Measurements from ENCODE around the gene PDHB. TPM values are rescaled to one million over a fixed set of nuclear protein-coding genes. Genes with fewer than 3 reads are reported as not detected.
"Not testable (repeated sequence)": the region's sequence is repeated elsewhere in the genome, so short reads cannot be mapped to it uniquely, and the experiment has no call there.

PDHB gene
- total RNA-seq, 5 donors from 2014 or later (not counting 1 experiment from before 2014, with no cell fraction given) = 27.0 to 54.2 (median 49.2) TPM

- H3K9me3 ChIP-seq; ATAC-seq (replicated peaks in 1 of 4); H3K36me3 ChIP-seq (ENCODE audit: control insufficient read depth in 2 of 2, extremely low read depth in 1 of 2, insufficient read depth in 1 of 2, low read length in 1 of 2); H3K4me1 Mint-ChIP-seq; H3K4me3 ChIP-seq (ENCODE audit: control insufficient read depth in 1 of 2, extremely low read depth in 1 of 2, low read length in 1 of 2); H3K36me3 Mint-ChIP-seq; H3K4me3 Mint-ChIP-seq; H3K4me1 ChIP-seq (ENCODE audit: control insufficient read depth in 1 of 2, extremely low read depth in 1 of 2, insufficient read depth in 2 of 2, low read length in 2 of 2); H3K27ac Mint-ChIP-seq; H3K9me3 Mint-ChIP-seq; H3K27me3 ChIP-seq (replicated peaks in 1 of 2; ENCODE audit: control insufficient read depth in 2 of 2, extremely low read depth in 1 of 2, insufficient read depth in 2 of 2, low read length in 1 of 2); H3K27ac ChIP-seq (ENCODE audit: low read length); POLR2A ChIA-PET; DNase-seq; H3K27me3 Mint-ChIP-seq: not testable (repeated sequence)
- CTCF ChIA-PET = interaction anchor here in 1 of 2 donors (1.3 kb wide), 1 partner anchor 135 kb away, joined by 4 read pairs; the partner anchor contains the start of genes HTD2 and RPP14
- 88% methylated on average over 4 of the region's 6 CpGs for WGBS (ENCODE audit: insufficient coverage)
Observed at GRCh38 chr3:58440996-58441355, 7.3 kb upstream of the PDHB start.

GRCh38 chr3:58437276-58437675 is 3.6 kb upstream of the PDHB start:
- H3K9me3 Mint-ChIP-seq; POLR2A ChIA-PET; H3K36me3 Mint-ChIP-seq; H3K27me3 Mint-ChIP-seq; DNase-seq; ATAC-seq (replicated peaks in 1 of 4); H3K36me3 ChIP-seq (ENCODE audit: control insufficient read depth in 2 of 2, extremely low read depth in 1 of 2, insufficient read depth in 1 of 2, low read length in 1 of 2); H3K4me3 Mint-ChIP-seq; H3K27me3 ChIP-seq (replicated peaks in 1 of 2; ENCODE audit: control insufficient read depth in 2 of 2, extremely low read depth in 1 of 2, insufficient read depth in 2 of 2, low read length in 1 of 2); H3K9me3 ChIP-seq; H3K27ac ChIP-seq (ENCODE audit: low read length); H3K27ac Mint-ChIP-seq; H3K4me3 ChIP-seq (ENCODE audit: control insufficient read depth in 1 of 2, extremely low read depth in 1 of 2, low read length in 1 of 2); CTCF ChIA-PET: not testable (repeated sequence)
- WGBS (ENCODE audit: insufficient coverage) = 81% methylated on average over 8 of the region's 8 CpGs
- H3K4me1 Mint-ChIP-seq = peaks cover 18 to 22% (median 21%) of the 10 kb centered on the region in 3 donors
- H3K4me1 ChIP-seq (ENCODE audit: control insufficient read depth in 1 of 2, extremely low read depth in 1 of 2, insufficient read depth in 2 of 2, low read length in 2 of 2) = peaks cover 2 to 16% of the 10 kb centered on the region in 2 experiments

GRCh38 chr3:58434990-58435389 is 1.4 kb upstream of the PDHB start:
- POLR2A ChIA-PET = interaction anchor here in 1 of 2 donors (0.8 kb wide), 1 partner anchor 53 kb away, joined by 3 read pairs; no protein-coding TSS in a partner anchor
- H3K4me3 ChIP-seq (ENCODE audit: control insufficient read depth in 1 of 2, extremely low read depth in 1 of 2, low read length in 1 of 2) = no peak overlapping the region
- no peak overlapping the region for H3K27ac ChIP-seq (ENCODE audit: low read length)
- peaks cover 5 to 22% of the 10 kb centered on the region in 2 donors for H3K36me3 ChIP-seq (ENCODE audit: control insufficient read depth in 2 of 2, extremely low read depth in 1 of 2, insufficient read depth in 1 of 2, low read length in 1 of 2)
- CTCF ChIA-PET = interaction anchor here in 1 of 2 donors (1.9 kb wide), 1 partner anchor 57 kb away, joined by 5 read pairs; the partner anchor contains the start of gene KCTD6
- H3K4me1 ChIP-seq (ENCODE audit: control insufficient read depth in 1 of 2, extremely low read depth in 1 of 2, insufficient read depth in 2 of 2, low read length in 2 of 2) = peaks cover 2 to 19% of the 10 kb centered on the region in 2 experiments
- H3K9me3 ChIP-seq = no peaks in the 10 kb centered on the region
- Mint-ChIP-seq H3K9me3 (no peaks in the 10 kb centered on the region), H3K27ac (no peak overlapping the region), H3K27me3 (no peaks in the 10 kb centered on the region), H3K4me1 (peaks cover 26 to 29% (median 29%) of the 10 kb centered on the region in 3 donors), H3K36me3 (peaks cover 6% of the 10 kb centered on the region), H3K4me3 (peak overlapping the region in 2 of 3 donors; percentile 17 to 89)
- DNase-seq (no peak), ATAC-seq (replicated peaks in 1 of 4) (no peak)
- 100% methylated on average over 1 of the region's 1 CpG for WGBS (ENCODE audit: insufficient coverage)
- H3K27me3 ChIP-seq (replicated peaks in 1 of 2; ENCODE audit: control insufficient read depth in 2 of 2, extremely low read depth in 1 of 2, insufficient read depth in 2 of 2, low read length in 1 of 2) = no peaks in the 10 kb centered on the region

DNA sequence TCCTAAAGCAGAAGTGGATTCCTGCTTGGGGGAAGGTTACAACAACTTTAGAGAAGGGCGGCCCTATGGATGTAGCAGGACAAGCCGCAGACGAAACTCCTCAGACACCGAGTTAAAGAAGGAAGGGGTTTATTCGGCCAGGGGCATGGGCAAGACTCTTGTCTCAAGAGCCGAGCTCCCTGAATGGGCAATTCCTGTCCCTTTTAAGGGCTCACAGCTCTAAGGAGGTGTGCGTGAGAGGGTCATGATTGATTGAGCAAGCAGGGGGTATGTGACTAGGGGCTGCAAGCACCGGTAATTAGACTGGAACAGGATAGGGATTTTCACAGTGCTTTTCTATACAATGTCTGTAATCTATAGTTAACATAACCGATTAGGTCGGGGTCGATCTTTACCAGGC is 879 bp upstream of the PDHB start:
- Mint-ChIP-seq H3K27me3 (no peaks in the 10 kb centered on the region), H3K36me3 (peaks cover 6% of the 10 kb centered on the region), H3K4me1 (peaks cover 26 to 29% (median 29%) of the 10 kb centered on the region in 3 donors), H3K9me3 (no peaks in the 10 kb centered on the region), H3K27ac (peak overlapping the region; percentile 39 to 80), H3K4me3 (peak overlapping the region; percentile 89 to 94 (median 90))
- no peak for DNase-seq
- ATAC-seq (replicated peaks in 1 of 4) = no peak
- POLR2A ChIA-PET = interaction anchor here in 1 of 2 donors (0.8 kb wide), 1 partner anchor 53 kb away, joined by 3 read pairs; no protein-coding TSS in a partner anchor
- Histone ChIP-seq H3K27me3 (replicated peaks in 1 of 2; ENCODE audit: control insufficient read depth in 2 of 2, extremely low read depth in 1 of 2, insufficient read depth in 2 of 2, low read length in 1 of 2) (no peaks in the 10 kb centered on the region), H3K9me3 (no peaks in the 10 kb centered on the region), H3K4me1 (ENCODE audit: control insufficient read depth in 1 of 2, extremely low read depth in 1 of 2, insufficient read depth in 2 of 2, low read length in 2 of 2) (peaks cover 2 to 19% of the 10 kb centered on the region in 2 experiments), H3K36me3 (ENCODE audit: control insufficient read depth in 2 of 2, extremely low read depth in 1 of 2, insufficient read depth in 1 of 2, low read length in 1 of 2) (peaks cover 7 to 27% of the 10 kb centered on the region in 2 donors), H3K27ac (ENCODE audit: low read length) (no peak overlapping the region), H3K4me3 (ENCODE audit: control insufficient read depth in 1 of 2, extremely low read depth in 1 of 2, low read length in 1 of 2) (no peak overlapping the region)
- CTCF ChIA-PET = interaction anchor here (0.6 to 1.9 kb wide), 4 partner anchors 51 to 128 kb away, joined by 3 to 8 read pairs (median 5); partner anchors contain the start of genes KCTD6 (in 2 of the 2), HTD2 (in 1 of the 2) and RPP14 (in 1 of the 2)
- WGBS (ENCODE audit: insufficient coverage) = no CpG with 5 or more reads among the region's 11 CpGs

DNA sequence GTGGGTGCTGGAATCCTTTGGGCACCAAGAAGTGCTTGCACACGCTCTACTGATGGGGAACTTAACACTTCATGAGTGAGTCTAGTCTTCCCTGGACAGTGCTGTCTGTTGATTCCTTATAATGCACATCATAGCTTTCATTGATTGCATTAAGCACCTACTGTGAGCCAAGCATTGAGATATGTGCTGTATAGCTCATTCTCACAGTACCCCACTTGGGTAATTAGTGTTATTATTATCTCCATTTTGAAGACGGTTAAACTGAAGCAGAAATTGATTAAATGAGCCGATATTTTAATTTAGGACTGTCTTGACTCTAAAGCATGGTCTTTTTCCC is 504 bp upstream of the PDHB start:
- Histone ChIP-seq H3K36me3 (ENCODE audit: control insufficient read depth in 2 of 2, extremely low read depth in 1 of 2, insufficient read depth in 1 of 2, low read length in 1 of 2) (peaks cover 9 to 30% of the 10 kb centered on the region in 2 donors), H3K4me3 (ENCODE audit: control insufficient read depth in 1 of 2, extremely low read depth in 1 of 2, low read length in 1 of 2) (peak overlapping the region; percentile 47 to 89), H3K9me3 (no peaks in the 10 kb centered on the region), H3K27me3 (replicated peaks in 1 of 2; ENCODE audit: control insufficient read depth in 2 of 2, extremely low read depth in 1 of 2, insufficient read depth in 2 of 2, low read length in 1 of 2) (no peaks in the 10 kb centered on the region), H3K27ac (ENCODE audit: low read length) (peak overlapping the region; percentile 51), H3K4me1 (ENCODE audit: control insufficient read depth in 1 of 2, extremely low read depth in 1 of 2, insufficient read depth in 2 of 2, low read length in 2 of 2) (peaks cover 2 to 19% of the 10 kb centered on the region in 2 experiments)
- ATAC-seq (replicated peaks in 1 of 4) (no peak), DNase-seq (no peak)
- Mint-ChIP-seq H3K9me3 (no peaks in the 10 kb centered on the region), H3K4me3 (peak overlapping the region; percentile 89 to 94 (median 90)), H3K36me3 (peaks cover 9% of the 10 kb centered on the region), H3K27ac (peak overlapping the region; percentile 80 to 94), H3K27me3 (no peaks in the 10 kb centered on the region), H3K4me1 (peaks cover 26 to 29% (median 29%) of the 10 kb centered on the region in 3 donors)
- ChIA-PET CTCF (interaction anchor here (0.6 to 1.9 kb wide), 4 partner anchors 51 to 128 kb away, joined by 3 to 8 read pairs (median 5); partner anchors contain the start of genes KCTD6 (in 2 of the 2), HTD2 (in 1 of the 2) and RPP14 (in 1 of the 2)), POLR2A (interaction anchor here in 1 of 2 donors (0.8 kb wide), 1 partner anchor 54 kb away, joined by 3 read pairs; no protein-coding TSS in a partner anchor)
- WGBS (ENCODE audit: insufficient coverage) = 14% methylated on average over 1 of the region's 3 CpGs

GRCh38 chr3:58432905-58433304 is 727 bp downstream of the PDHB start:
- H3K4me3 Mint-ChIP-seq = peak overlapping the region; percentile 89 to 94 (median 90)
- ATAC-seq (replicated peaks in 1 of 4) = no peak

More at GRCh38 chr3:58432905-58433304, 727 bp downstream of the PDHB start:
- Histone ChIP-seq H3K36me3 (ENCODE audit: control insufficient read depth in 2 of 2, extremely low read depth in 1 of 2, insufficient read depth in 1 of 2, low read length in 1 of 2) (peaks cover 9 to 43% of the 10 kb centered on the region in 2 donors), H3K9me3 (no peaks in the 10 kb centered on the region), H3K27ac (ENCODE audit: low read length) (peak overlapping the region; percentile 77), H3K4me1 (ENCODE audit: control insufficient read depth in 1 of 2, extremely low read depth in 1 of 2, insufficient read depth in 2 of 2, low read length in 2 of 2) (peaks cover 2 to 19% of the 10 kb centered on the region in 2 experiments), H3K4me3 (ENCODE audit: control insufficient read depth in 1 of 2, extremely low read depth in 1 of 2, low read length in 1 of 2) (peak overlapping the region; percentile 72 to 89), H3K27me3 (replicated peaks in 1 of 2; ENCODE audit: control insufficient read depth in 2 of 2, extremely low read depth in 1 of 2, insufficient read depth in 2 of 2, low read length in 1 of 2) (no peaks in the 10 kb centered on the region)
- POLR2A ChIA-PET = no interaction called here
- DNase-seq = no peak
- Mint-ChIP-seq H3K9me3 (no peaks in the 10 kb centered on the region), H3K36me3 (peaks cover 20% of the 10 kb centered on the region), H3K27ac (peak overlapping the region; percentile 94 to 95), H3K4me1 (peaks cover 26 to 29% (median 29%) of the 10 kb centered on the region in 3 donors), H3K27me3 (no peaks in the 10 kb centered on the region)
- CTCF ChIA-PET = interaction anchor here (0.6 to 1.8 kb wide), 2 partner anchors 112 to 127 kb away, joined by 5 to 8 read pairs; partner anchors contain the start of genes HTD2 (in 1 of the 2) and RPP14 (in 1 of the 2)
- 45% methylated on average over 2 of the region's 6 CpGs for WGBS (ENCODE audit: insufficient coverage)

Data from T-cell (primary cell).